Stomach smooth muscle (tissue), 2 donors: Measurements from ENCODE around the gene FMO5.
"Not testable (repeated sequence)": the region's sequence is repeated elsewhere in the genome, so short reads cannot be mapped to it uniquely, and the experiment has no call there.

Source experiments
- H3K27ac ChIP-seq: one replicate; pipeline ENCODE4 v1.7.0; 2013; ENCODE audit warnings: mild to moderate bottlenecking, low read length, inconsistent platforms
- H3K27me3 ChIP-seq, 2 donors: one replicate each; pipeline ENCODE4 v1.7.0; 2013; ENCODE audit warnings: low read length in 2 of 2; ENCODE audit not compliant: insufficient read depth in 2 of 2, control insufficient read depth in 1 of 2
- H3K36me3 ChIP-seq, 2 donors: one replicate each; pipeline ENCODE4 v1.7.0; 2013; ENCODE audit warnings: low read length in 2 of 2; ENCODE audit not compliant: control insufficient read depth in 2 of 2, insufficient read depth in 2 of 2
- H3K4me1 ChIP-seq: one replicate; pipeline ENCODE4 v1.7.0; 2013; ENCODE audit warnings: low read length; ENCODE audit not compliant: control insufficient read depth, insufficient read depth
- H3K4me3 ChIP-seq, 2 donors: one replicate each; pipeline ENCODE4 v1.7.0; 2013; ENCODE audit warnings: low read length in 2 of 2
- H3K9ac ChIP-seq, 2 donors: one replicate each; pipeline ENCODE4 v1.7.0; 2013; ENCODE audit warnings: low read length in 2 of 2, mild to moderate bottlenecking in 1 of 2
- H3K9me3 ChIP-seq, 2 donors: one replicate each; pipeline ENCODE4 v1.7.0; 2013; ENCODE audit warnings: low read length in 2 of 2; ENCODE audit not compliant: control insufficient read depth in 2 of 2
- donor health status: healthy.
- donor health status: Pancreatic carcinoma.

Gene FMO5

GRCh38 chr1:147246910-147247655 lies 21.9 kb upstream of the FMO5 start:
- no peak overlapping the region for H3K27ac ChIP-seq
- H3K9ac ChIP-seq: no peak overlapping the region
- H3K4me3 ChIP-seq: no peak overlapping the region
- H3K36me3 ChIP-seq: no peaks in the 10 kb centered on the region
- H3K9me3 ChIP-seq: no peaks in the 10 kb centered on the region
- no peaks in the 10 kb centered on the region for H3K27me3 ChIP-seq
- no peaks in the 10 kb centered on the region for H3K4me1 ChIP-seq

- H3K9ac ChIP-seq: no peak overlapping the region
- no peak overlapping the region for H3K27ac ChIP-seq
- no peaks in the 10 kb centered on the region for H3K36me3 ChIP-seq
- H3K27me3 ChIP-seq: no peaks in the 10 kb centered on the region
- H3K4me3 ChIP-seq: no peak overlapping the region
- no peaks in the 10 kb centered on the region for H3K9me3 ChIP-seq
- no peaks in the 10 kb centered on the region for H3K4me1 ChIP-seq
Observed at GRCh38 chr1:147246044-147246690, 21.0 kb upstream of the FMO5 start.

GRCh38 chr1:147245586-147246021 lies 20.5 kb upstream of the FMO5 start:
- H3K27ac ChIP-seq: no peak overlapping the region
- H3K36me3 ChIP-seq: no peaks in the 10 kb centered on the region
- no peak overlapping the region for H3K4me3 ChIP-seq
- no peaks in the 10 kb centered on the region for H3K9me3 ChIP-seq
- no peaks in the 10 kb centered on the region for H3K4me1 ChIP-seq
- no peak overlapping the region for H3K9ac ChIP-seq
- no peaks in the 10 kb centered on the region for H3K27me3 ChIP-seq

DNA sequence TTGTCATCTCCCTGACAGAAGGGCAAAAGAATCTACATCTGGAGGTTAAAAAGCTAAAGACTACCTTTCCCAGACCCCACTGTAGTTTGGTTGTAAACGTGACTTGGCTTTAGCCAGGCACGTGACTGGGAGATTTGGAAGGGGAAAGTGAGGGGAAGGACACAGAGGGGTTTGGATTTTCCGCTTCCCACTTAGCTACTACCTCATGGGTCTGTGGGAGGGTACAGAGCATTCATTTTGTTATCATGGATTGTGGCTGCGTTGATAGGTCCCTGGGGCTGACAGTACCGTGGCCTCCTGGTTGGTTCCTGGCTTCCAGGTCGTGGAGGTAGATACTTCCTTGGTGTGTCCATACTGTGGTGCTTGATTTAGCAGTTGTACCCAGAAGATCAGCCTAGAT lies 20.0 kb upstream of the FMO5 start:
- no peak overlapping the region for H3K4me3 ChIP-seq
- H3K27me3 ChIP-seq: no peaks in the 10 kb centered on the region
- H3K4me1 ChIP-seq: no peaks in the 10 kb centered on the region
- H3K9me3 ChIP-seq: no peaks in the 10 kb centered on the region
- no peaks in the 10 kb centered on the region for H3K36me3 ChIP-seq
- H3K27ac ChIP-seq: no peak overlapping the region
- no peak overlapping the region for H3K9ac ChIP-seq

- Histone ChIP-seq H3K36me3 (no peaks in the 10 kb centered on the region), H3K9ac (peak overlapping the region; percentile 0 to 81), H3K27ac (no peak overlapping the region), H3K9me3 (no peaks in the 10 kb centered on the region), H3K4me3 (peak overlapping the region; percentile 85 to 96), H3K4me1 (no peaks in the 10 kb centered on the region), H3K27me3 (no peaks in the 10 kb centered on the region)
Observed at GRCh38 chr1:147243841-147244240, 18.7 kb upstream of the FMO5 start.

DNA sequence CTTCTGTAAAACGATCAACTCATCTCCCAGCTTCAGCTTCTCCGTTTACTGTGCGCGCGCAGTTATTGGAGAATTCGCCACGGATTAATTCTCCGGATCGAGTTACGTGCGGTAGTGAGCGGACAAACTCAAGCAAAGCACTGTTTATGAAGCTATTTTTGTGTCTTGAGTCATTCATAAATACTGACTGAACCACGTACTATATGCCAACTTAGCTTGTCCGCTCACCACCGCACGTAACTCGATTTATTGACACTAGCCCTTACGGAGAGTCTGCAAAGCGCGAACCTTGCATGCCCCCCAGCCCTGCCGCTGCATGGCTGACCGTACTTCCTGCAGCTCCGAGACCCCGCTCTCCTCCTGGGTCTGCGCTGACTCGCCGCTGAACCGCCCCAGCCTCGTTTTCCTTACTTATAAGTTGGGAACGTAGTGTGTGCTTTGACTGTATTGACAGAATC lies 18.1 kb upstream of the FMO5 start:
- H3K36me3 ChIP-seq: no peaks in the 10 kb centered on the region
- H3K27ac ChIP-seq: peak overlapping the region; percentile 78
- H3K9ac ChIP-seq: peak overlapping the region; percentile 78 to 81
- H3K9me3 ChIP-seq: no peaks in the 10 kb centered on the region
- no peaks in the 10 kb centered on the region for H3K27me3 ChIP-seq
- H3K4me1 ChIP-seq: no peaks in the 10 kb centered on the region
- peak overlapping the region; percentile 85 to 96 for H3K4me3 ChIP-seq

DNA sequence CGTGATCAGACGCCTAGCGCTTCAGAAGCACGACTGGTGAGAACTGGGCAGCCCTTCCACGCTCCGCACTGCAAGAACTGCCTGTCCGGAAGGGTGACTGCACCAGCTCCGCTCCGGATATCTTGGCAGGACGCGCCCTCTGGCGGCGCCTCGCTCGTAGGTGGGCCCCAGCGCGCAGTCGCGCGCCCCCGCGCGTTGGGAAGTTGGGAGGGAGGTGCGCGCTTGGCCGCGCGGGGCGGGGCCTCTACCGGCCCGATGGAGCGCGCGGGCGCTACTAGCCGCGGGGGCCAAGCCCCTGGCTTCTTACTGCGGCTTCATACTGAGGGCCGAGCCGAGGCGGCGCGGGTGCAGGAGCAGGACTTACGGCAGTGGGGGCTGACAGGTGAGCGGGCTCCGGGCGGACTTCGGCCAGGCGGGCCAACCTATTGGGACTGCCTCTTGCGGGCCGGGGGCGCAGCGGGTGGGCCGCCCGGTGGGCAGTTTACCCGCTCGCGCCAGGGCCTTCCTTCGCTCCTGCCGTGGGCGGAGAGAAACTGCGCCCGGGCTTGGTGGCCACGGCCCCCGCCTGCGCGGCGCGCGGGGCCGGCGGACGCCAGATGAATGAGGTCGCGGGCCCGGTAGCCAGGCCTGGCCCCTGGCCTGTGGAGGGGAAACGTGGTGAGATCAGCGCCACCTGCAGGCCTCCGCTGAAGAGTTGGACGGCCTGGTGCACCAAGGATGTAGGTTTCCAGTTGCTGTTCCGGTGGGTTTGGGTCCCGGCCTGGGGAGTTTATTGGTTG lies 17.5 kb upstream of the FMO5 start, which contains the start of gene CHD1L:
Gene CHD1L (plus strand): TSS at position 236 of the 779 bp plus-strand sequence. CDS start 20 bp downstream, at position 256.
- no peaks in the 10 kb centered on the region for H3K9me3 ChIP-seq
- no peaks in the 10 kb centered on the region for H3K27me3 ChIP-seq
- peak within 1 kb of the TSS; percentile 78 for H3K27ac ChIP-seq
- no peaks in the 10 kb centered on the region for H3K4me1 ChIP-seq
- H3K9ac ChIP-seq: peak within 1 kb of the TSS; percentile 78 to 81
- H3K36me3 ChIP-seq: no peaks in the 10 kb centered on the region
- H3K4me3 ChIP-seq: peak within 1 kb of the TSS; percentile 85 to 96

DNA sequence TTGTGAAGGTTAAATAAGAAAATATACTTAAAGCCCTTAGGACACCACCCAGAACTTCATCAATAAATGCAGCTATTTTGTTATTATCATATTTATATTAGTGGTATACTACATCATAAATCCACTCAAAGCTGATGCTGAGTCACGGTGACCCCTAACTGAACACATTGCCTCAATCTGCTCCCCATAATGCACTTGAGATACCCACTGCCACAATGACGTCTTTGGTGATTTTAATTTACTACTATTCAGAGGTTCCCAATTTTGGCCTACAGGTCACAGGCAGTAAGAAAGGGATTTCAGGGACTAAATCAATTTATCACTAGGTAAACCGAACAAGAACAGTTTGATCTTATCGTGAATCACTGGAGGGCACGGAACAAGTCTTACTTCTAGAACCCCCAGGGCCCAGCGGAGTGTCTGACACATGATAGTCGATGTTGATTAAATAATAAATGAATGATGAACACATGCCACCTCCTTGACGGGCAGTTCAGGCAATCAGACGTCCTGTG lies 16.9 kb upstream of the FMO5 start:
- H3K4me3 ChIP-seq: peak overlapping the region; percentile 85 to 96
- no peaks in the 10 kb centered on the region for H3K36me3 ChIP-seq
- H3K27me3 ChIP-seq: no peaks in the 10 kb centered on the region
- H3K27ac ChIP-seq: peak overlapping the region; percentile 78
- no peaks in the 10 kb centered on the region for H3K9me3 ChIP-seq
- H3K9ac ChIP-seq: peak overlapping the region; percentile 77 to 81
- H3K4me1 ChIP-seq: no peaks in the 10 kb centered on the region

DNA sequence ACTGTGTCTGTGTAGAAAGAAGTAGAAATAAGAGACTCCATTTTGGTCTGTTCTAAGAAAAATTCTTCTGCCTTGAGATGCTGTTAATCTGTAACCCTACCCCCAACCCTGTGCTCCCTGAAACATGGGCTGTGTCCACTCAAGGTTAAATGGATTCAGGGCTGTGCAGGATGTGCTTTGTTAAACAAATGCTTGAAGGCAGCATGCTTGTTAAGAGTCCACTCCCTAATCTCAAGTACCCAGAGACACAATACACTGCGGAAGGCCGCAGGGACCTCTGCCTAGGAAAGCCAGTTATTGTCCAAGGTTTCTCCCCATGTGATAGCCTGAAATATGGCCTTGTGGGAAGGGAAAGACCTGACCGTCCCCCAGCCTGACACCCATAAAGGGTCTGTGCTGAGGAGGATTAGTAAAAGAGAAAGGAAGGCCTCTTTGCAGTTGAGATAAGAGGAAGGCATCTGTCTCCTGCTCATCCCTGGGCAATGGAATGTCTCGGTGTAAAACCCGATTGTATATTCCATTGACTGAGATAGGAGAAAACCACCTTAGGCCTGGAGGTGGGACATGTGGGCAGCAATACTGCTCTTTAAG lies 15.1 kb upstream of the FMO5 start:
- not testable (repeated sequence) for H3K9me3 ChIP-seq, H3K36me3 ChIP-seq, H3K27ac ChIP-seq, H3K4me1 ChIP-seq, H3K9ac ChIP-seq, H3K27me3 ChIP-seq, H3K4me3 ChIP-seq
